Endothelial cell of umbilical vein (primary cell): Measurements from ENCODE around the gene MYOF.

Experiments used
- FOS ChIP-seq: IDR thresholded peaks from 2 replicates; pipeline ENCODE4 v1.6.1; 2011; ENCODE audit warnings: mild to moderate bottlenecking, low read length, moderate library complexity, borderline replicate concordance; ENCODE audit not compliant: insufficient read depth
- JUN ChIP-seq: IDR thresholded peaks from 2 replicates; pipeline ENCODE4 v1.6.1; 2011; ENCODE audit warnings: borderline replicate concordance, low read depth; ENCODE audit not compliant: insufficient read length, insufficient read depth
- MYC ChIP-seq: IDR thresholded peaks from one replicate; pipeline ENCODE4 v1.6.1; 2011; ENCODE audit warnings: mild to moderate bottlenecking, low read depth, low read length
- POLR2A ChIP-seq: IDR thresholded peaks from 2 replicates; pipeline ENCODE4 v1.6.1; 2012; ENCODE audit warnings: low read depth, mild to moderate bottlenecking, control low read depth, low read length
- POLR2AphosphoS5 ChIP-seq: IDR thresholded peaks from 2 replicates; pipeline ENCODE4 v1.6.1; 2012; ENCODE audit warnings: low read depth, mild to moderate bottlenecking, control low read depth, low read length, moderate library complexity; ENCODE audit not compliant: insufficient read depth
- TF ChIP-seq, protein P1 (sequence below), 2 donors: IDR thresholded peaks; 1 replicate in 1 of 2; 2 replicates in 1 of 2; pipeline ENCODE4 v1.5.1; 2011; ENCODE audit warnings: low read length in 2 of 2, mild to moderate bottlenecking in 2 of 2, moderate library complexity in 2 of 2, control low read depth in 1 of 2, inconsistent platforms in 1 of 2, low read depth in 1 of 2; ENCODE audit not compliant: insufficient read depth in 1 of 2; ENCODE audit errors: extremely low read depth in 1 of 2
- TF ChIP-seq, protein P2 (sequence below): IDR thresholded peaks from 2 replicates; pipeline ENCODE4 v1.6.1; 2011; ENCODE audit not compliant: insufficient read depth, insufficient read length

DNA sequence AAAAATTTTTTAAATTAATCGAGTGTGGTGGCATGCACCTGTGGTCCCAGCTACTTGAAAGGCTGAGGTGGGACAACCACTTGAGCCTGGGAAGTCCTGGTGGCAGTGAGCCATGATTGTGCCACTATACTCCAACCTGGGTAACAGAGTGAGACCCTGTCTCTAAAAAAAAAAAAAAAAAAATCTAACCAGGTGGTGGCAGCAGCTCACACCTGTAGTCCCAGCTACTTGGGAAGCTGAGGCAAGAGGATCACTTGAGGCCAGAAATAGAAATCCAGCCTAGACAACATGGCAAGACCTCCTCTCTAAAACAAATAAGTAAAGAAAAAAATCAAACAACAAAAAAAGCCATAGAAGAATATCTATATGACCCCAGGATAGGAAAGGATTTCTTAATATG is 3.6 kb upstream of the MYOF start:
- TF ChIP-seq, protein P1, sequence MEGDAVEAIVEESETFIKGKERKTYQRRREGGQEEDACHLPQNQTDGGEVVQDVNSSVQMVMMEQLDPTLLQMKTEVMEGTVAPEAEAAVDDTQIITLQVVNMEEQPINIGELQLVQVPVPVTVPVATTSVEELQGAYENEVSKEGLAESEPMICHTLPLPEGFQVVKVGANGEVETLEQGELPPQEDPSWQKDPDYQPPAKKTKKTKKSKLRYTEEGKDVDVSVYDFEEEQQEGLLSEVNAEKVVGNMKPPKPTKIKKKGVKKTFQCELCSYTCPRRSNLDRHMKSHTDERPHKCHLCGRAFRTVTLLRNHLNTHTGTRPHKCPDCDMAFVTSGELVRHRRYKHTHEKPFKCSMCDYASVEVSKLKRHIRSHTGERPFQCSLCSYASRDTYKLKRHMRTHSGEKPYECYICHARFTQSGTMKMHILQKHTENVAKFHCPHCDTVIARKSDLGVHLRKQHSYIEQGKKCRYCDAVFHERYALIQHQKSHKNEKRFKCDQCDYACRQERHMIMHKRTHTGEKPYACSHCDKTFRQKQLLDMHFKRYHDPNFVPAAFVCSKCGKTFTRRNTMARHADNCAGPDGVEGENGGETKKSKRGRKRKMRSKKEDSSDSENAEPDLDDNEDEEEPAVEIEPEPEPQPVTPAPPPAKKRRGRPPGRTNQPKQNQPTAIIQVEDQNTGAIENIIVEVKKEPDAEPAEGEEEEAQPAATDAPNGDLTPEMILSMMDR (IDR thresholded peaks at IDR 0.05; ENCODE audit: extremely low read depth in 1 of 2, insufficient read depth in 1 of 2, low read depth in 1 of 2, low read length in 2 of 2): no peak
- TF ChIP-seq JUN: no peak
- TF ChIP-seq MYC: no peak
- TF ChIP-seq, protein P2, sequence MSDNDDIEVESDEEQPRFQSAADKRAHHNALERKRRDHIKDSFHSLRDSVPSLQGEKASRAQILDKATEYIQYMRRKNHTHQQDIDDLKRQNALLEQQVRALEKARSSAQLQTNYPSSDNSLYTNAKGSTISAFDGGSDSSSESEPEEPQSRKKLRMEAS: no peak
- TF ChIP-seq POLR2A: no peak
- TF ChIP-seq FOS: no peak
- no peak for TF ChIP-seq POLR2AphosphoS5
